Measurements from ENCODE around the gene KLK6.

DNA sequence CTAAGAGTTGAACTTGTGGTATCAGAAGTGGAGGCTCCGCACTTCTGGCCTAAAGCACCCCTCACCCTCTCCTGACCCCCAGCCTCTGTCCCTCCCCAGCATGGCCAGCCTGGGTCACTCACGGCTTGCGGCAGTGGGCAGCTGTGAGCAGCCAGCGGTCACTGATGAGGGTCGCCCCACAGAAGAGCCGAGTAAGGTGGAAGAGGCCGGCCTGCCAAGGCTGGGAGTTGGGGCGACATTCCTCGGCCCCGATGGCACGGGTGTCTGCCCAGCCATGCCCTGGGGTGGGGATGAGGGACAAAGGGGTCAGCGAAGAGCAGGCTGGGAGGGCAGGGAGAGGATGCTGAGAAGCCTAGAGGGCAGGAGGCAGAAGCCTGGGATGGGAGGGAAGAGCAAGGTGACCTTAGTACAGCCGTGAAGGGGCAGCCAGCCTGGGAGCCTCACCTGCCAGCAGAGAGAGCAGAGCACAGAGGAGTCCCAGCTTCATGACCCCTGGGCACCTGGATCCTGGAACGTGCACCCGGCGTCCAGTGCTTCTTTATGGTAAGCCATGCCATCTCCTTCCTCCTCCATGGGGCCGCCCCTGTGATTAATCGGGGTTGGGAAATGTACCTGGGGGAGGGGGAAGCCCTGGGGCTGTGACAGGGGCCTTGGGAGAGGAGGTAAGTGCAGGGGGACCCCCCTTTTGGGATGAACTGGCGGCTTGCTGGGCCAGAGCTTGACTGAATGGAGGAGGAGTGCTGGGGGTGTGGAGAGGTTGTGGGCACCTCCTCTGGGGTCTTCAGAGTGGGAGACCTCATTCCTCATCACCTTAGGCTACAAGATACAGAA lies 39.9 kb upstream of the KLK6 start:
- TF ChIP-seq POLR2A (IDR thresholded peaks at IDR 0.05) (no peak), CTCF (IDR thresholded peaks at IDR 0.05) (no peak)
